ENCODE results near the gene OTOGL. TPM values are rescaled to one million over a fixed set of nuclear protein-coding genes. Genes with fewer than 3 reads are reported as not detected.

Gene OTOGL
- total RNA-seq, 1 experiment from 2014 or later, result 0.44 TPM

- CTCF ChIA-PET, result no interaction called here
- no TSS peak for BruUV-seq (replicated peaks)
- intact Hi-C loops (cut with micrococcal nuclease), result no loop called here
- no peak overlapping the region for H3K4me3 ChIP-seq (ENCODE audit: low read length)
- no peaks in the 10 kb centered on the region for H3K36me3 ChIP-seq (ENCODE audit: low read depth, low read length)
- no peak overlapping the region for H3K9ac ChIP-seq (ENCODE audit: low read length)
- H3K79me2 ChIP-seq (ENCODE audit: low read length), result no peaks in the 10 kb centered on the region
- ATAC-seq, result no peak
- H3F3A ChIP-seq (ENCODE audit: low read length, unreplicated experiment), result no peaks in the 10 kb centered on the region
- DNase-seq, result no peak
- no peak overlapping the region for H3K4me2 ChIP-seq (ENCODE audit: low read length)
- H3K9me3 ChIP-seq (ENCODE audit: low read length), result no peaks in the 10 kb centered on the region
- H4K20me1 ChIP-seq (ENCODE audit: low read length), result no peaks in the 10 kb centered on the region
- H3K27ac ChIP-seq (ENCODE audit: low read length), result no peak overlapping the region
- no peaks in the 10 kb centered on the region for H3K27me3 ChIP-seq (ENCODE audit: low read length)
- TF ChIP-seq EZH2phosphoT487 (IDR thresholded peaks at IDR 0.05; ENCODE audit: borderline replicate concordance, low read length) (no peak), CTCF (conservative IDR thresholded peaks at IDR 0.05; ENCODE audit: low read depth, low read length) (no peak), EZH2 (IDR thresholded peaks at IDR 0.05; ENCODE audit: low read length, unreplicated experiment) (no peak)
- peaks cover 14% of the 10 kb centered on the region for H3K4me1 ChIP-seq (ENCODE audit: insufficient read depth, low read length)
- POLR2A ChIA-PET (ENCODE audit: unreplicated experiment), result interaction anchor here (0.7 kb wide), 1 partner anchor 387 kb away, joined by 8 read pairs; no protein-coding TSS in a partner anchor
- H2AFZ ChIP-seq (ENCODE audit: low read length), result no peak overlapping the region
- no peaks in the 10 kb centered on the region for H3K9me2 ChIP-seq (replicated peaks; ENCODE audit: low read length)
Observed at GRCh38 chr12:80317307-80317706, 218.0 kb downstream of the OTOGL start.

GRCh38 chr12:80317899-80318298, 218.6 kb downstream of the OTOGL start:
- Histone ChIP-seq H3K27me3 (ENCODE audit: low read length) (no peaks in the 10 kb centered on the region), H3K79me2 (ENCODE audit: low read length) (no peaks in the 10 kb centered on the region), H2AFZ (ENCODE audit: low read length) (no peak overlapping the region), H3F3A (ENCODE audit: low read length, unreplicated experiment) (no peaks in the 10 kb centered on the region), H3K27ac (ENCODE audit: low read length) (no peak overlapping the region), H4K20me1 (ENCODE audit: low read length) (no peaks in the 10 kb centered on the region), H3K9me3 (ENCODE audit: low read length) (no peaks in the 10 kb centered on the region), H3K4me3 (ENCODE audit: low read length) (no peak overlapping the region), H3K4me2 (ENCODE audit: low read length) (no peak overlapping the region), H3K9ac (ENCODE audit: low read length) (no peak overlapping the region), H3K9me2 (replicated peaks; ENCODE audit: low read length) (no peaks in the 10 kb centered on the region), H3K36me3 (ENCODE audit: low read depth, low read length) (no peaks in the 10 kb centered on the region), H3K4me1 (ENCODE audit: insufficient read depth, low read length) (peaks cover 14% of the 10 kb centered on the region)
- POLR2A ChIA-PET (ENCODE audit: unreplicated experiment), result no interaction called here
- no TSS peak for BruUV-seq (replicated peaks)
- CTCF ChIA-PET, result no interaction called here
- no peak for DNase-seq
- intact Hi-C loops (cut with micrococcal nuclease), result no loop called here
- no peak for ATAC-seq
- TF ChIP-seq EZH2phosphoT487 (IDR thresholded peaks at IDR 0.05; ENCODE audit: borderline replicate concordance, low read length), result no peak
- no peak for TF ChIP-seq CTCF (conservative IDR thresholded peaks at IDR 0.05; ENCODE audit: low read depth, low read length)

GRCh38 chr12:80320121-80320678, 220.9 kb downstream of the OTOGL start:
- no peaks in the 10 kb centered on the region for H3K79me2 ChIP-seq (ENCODE audit: low read length)
- H3K27me3 ChIP-seq (ENCODE audit: low read length), result no peaks in the 10 kb centered on the region
- intact Hi-C loops (cut with micrococcal nuclease), result no loop called here
- TF ChIP-seq EZH2 (IDR thresholded peaks at IDR 0.05; ENCODE audit: low read length, unreplicated experiment) (no peak), CTCF (conservative IDR thresholded peaks at IDR 0.05; ENCODE audit: low read depth, low read length) (no peak), EZH2phosphoT487 (IDR thresholded peaks at IDR 0.05; ENCODE audit: borderline replicate concordance, low read length) (no peak)
- no peak overlapping the region for H3K4me3 ChIP-seq (ENCODE audit: low read length)
- H3K4me2 ChIP-seq (ENCODE audit: low read length), result no peak overlapping the region
- H3K4me1 ChIP-seq (ENCODE audit: insufficient read depth, low read length), result peaks cover 14% of the 10 kb centered on the region
- H3K9ac ChIP-seq (ENCODE audit: low read length), result no peak overlapping the region
- H3K9me3 ChIP-seq (ENCODE audit: low read length), result no peaks in the 10 kb centered on the region
- ChIA-PET CTCF (no interaction called here), POLR2A (ENCODE audit: unreplicated experiment) (no interaction called here)
- no peaks in the 10 kb centered on the region for H3K36me3 ChIP-seq (ENCODE audit: low read depth, low read length)
- H4K20me1 ChIP-seq (ENCODE audit: low read length), result no peaks in the 10 kb centered on the region
- ATAC-seq, result no peak
- no peaks in the 10 kb centered on the region for H3K9me2 ChIP-seq (replicated peaks; ENCODE audit: low read length)
- H3K27ac ChIP-seq (ENCODE audit: low read length), result no peak overlapping the region
- DNase-seq, result no peak
- H3F3A ChIP-seq (ENCODE audit: low read length, unreplicated experiment), result no peaks in the 10 kb centered on the region
- H2AFZ ChIP-seq (ENCODE audit: low read length), result no peak overlapping the region
- BruUV-seq (replicated peaks), result no TSS peak

Data from PC-3 (cell line).